Panc1 (cell line): ENCODE measurements around the gene FNDC8.

Experiments
- CTCF ChIP-seq: fragments of 450-650 bp; IDR thresholded peaks from 2 replicates; pipeline ENCODE4 v1.5.1; 2017; ENCODE audit warnings: mild to moderate bottlenecking
- POLR2AphosphoS5 ChIP-seq: IDR thresholded peaks from 2 replicates; pipeline ENCODE4 v1.6.1; 2012; ENCODE audit warnings: mild to moderate bottlenecking, low read depth, low read length, moderate library complexity
- TCF7L2 ChIP-seq: IDR thresholded peaks from 2 replicates; pipeline ENCODE4 v1.6.1; 2011; ENCODE audit warnings: mild to moderate bottlenecking, low read depth, low read length, inconsistent platforms

GRCh38 chr17:35132099-35132498 lies 10.7 kb downstream of the FNDC8 start:
- TF ChIP-seq CTCF, result no peak
- TF ChIP-seq POLR2AphosphoS5, result no peak
- no peak for TF ChIP-seq TCF7L2
